ENCODE results near the gene PSENEN.

GRCh38 chr19:35746087-35746462 lies 624 bp downstream of the PSENEN start:
- TF ChIP-seq CTCF (conservative IDR thresholded peaks at IDR 0.05; ENCODE audit: low read depth, low read length) (no peak), EZH2 (IDR thresholded peaks at IDR 0.05; ENCODE audit: low read length, unreplicated experiment) (no peak)
